GDM1 (cell line): ENCODE measurements around the gene EXOC1.
"Not testable (repeated sequence)": the region's sequence is repeated elsewhere in the genome, so short reads cannot be mapped to it uniquely, and the experiment has no call there.

Source experiments
- DNase-seq: peaks from one replicate; lab custom pipeline; 2025; lab: John Stamatoyannopoulos, UW

The EXOC1 gene

DNA sequence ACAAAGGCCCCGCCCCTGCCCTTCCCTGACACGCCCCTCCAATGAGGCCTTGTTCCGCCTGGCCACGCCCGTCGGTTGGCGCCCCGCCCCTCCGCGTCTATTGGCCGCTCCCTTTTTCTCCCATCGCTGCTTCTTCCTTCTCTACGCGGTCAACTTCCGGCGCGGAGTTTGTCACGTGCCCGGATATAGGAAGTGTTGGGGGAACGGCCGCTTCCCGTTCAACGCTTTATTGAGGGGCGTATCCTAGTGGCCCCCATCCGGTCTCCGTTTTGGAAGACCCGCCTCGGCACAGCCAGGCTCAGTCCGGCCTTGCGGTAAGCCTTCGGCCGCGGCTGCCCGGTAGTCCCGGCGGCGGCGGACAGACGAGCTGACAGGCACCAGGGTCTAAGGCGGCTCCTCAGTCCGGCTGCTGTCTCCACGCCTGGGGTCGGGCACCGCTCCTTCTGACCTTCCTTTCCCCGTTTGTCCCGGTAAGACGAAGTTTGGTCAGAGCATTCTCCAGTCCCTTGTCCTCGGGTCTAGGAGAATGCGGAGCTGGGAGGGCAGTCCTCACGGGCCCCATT, at the start of gene EXOC1:
Gene EXOC1, plus strand, starts transcription at position 165 of the 563 bp plus-strand sequence. CDS start 4,676 bp downstream, outside the sequence.
- DNase-seq: peak; percentile 93

GRCh38 chr4:55807556-55807955, 45.9 kb upstream of the EXOC1 start:
- DNase-seq: no peak

GRCh38 chr4:55808186-55808585, 45.3 kb upstream of the EXOC1 start:
- DNase-seq: no peak

DNA sequence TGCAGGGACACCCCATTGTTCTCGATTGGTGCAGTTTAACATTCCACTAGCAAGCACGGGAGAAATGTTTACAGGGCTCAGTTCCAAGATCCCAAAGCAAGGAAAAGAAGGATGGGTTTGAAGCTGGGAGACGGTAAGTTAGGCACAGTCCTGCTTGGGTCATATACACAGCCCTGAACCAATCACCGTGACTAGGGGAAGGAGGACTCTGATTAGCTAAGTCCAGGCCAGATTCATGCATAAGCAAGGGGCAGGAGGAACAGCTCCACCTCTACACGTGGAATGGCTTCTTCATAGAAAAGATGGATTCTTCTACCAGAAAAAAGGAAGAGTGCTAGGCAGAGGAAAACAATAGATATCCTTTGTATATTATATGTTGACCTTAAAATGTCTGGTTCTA, 44.8 kb upstream of the EXOC1 start:
- no peak for DNase-seq

- no peak for DNase-seq
Measured at GRCh38 chr4:55817691-55818090, 35.8 kb upstream of the EXOC1 start.

GRCh38 chr4:55819634-55820033, 33.8 kb upstream of the EXOC1 start, which contains the start of gene EXOC1L:
TSS of gene EXOC1L (plus strand) at chr4:55819790. CDS start at chr4:55820027, 237 bp downstream.
- DNase-seq: no peak

DNA sequence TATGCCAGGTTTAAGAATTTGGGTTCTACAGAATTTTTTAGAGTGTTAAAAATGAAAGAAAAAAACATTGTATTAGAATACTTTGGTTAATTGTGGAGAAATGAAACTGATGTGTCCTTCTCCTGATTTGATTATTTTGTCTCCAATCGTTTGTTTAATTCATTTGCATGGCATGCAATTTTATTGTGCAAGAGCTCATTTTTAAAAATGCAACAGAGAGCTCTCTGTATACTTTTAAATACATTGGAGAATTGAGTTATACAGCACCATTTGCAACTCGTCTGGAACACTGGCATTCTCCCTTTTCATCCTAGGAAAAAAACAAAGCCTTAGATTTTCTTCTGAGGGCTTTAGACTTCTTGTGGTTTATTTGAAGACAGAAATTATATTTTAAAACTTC, 33.2 kb upstream of the EXOC1 start:
- DNase-seq: no peak

DNA sequence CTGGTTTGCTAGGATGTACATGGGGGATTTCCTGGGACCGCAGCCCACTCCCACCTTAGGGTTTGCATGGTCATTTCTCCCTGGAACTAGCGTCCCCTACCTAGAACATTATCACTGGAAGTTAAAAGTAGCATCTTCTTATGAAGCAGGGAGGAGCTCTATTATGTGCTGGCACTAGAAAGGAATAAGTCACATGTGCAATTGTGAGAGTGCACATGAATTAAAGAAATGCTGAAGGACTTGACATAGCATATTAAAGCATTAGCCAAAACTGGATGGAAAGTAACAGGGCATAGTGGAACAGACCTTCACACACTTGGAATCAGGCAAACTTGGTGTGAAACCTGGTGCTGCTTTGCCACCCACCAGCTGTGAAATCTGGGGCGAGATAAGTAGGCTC, 31.1 kb upstream of the EXOC1 start:
- no peak for DNase-seq

DNA sequence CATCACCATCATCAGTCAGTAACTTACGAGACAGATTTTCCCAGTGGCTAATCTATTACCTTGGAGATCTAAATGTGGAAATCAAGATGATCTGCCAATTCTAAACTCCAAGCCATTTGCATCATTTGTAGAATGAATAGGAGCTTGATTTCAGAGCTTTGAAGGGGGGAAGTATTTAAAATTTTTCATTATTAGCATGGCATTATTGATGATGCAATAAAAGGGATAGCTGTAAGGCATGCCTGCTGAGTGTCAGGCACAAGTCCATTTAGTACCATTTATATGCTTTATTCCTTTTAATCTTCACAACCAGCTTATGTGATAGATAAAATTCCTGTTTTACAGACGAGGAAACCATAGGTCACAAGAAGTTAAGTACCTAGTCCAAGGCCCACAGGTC, 28.6 kb upstream of the EXOC1 start:
- DNase-seq: no peak

DNA sequence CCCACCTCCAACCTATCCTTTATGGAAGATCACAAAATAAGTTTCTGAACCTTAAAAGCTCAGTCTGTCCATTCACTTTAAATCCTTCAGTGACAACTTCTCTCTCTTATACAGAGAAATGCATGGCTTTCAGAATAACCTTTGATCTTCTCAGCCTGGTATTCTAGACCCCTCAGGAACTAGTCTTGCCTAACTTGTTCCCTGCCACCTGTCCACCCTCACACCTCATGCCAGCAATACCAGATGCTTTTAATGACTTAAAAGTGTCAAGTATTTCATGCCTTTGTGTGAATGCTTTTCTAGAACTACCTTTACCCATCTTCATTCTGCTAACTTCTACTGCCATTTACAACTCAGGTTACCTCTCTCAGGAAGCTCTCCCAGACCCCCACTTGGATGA, 26.5 kb upstream of the EXOC1 start:
- DNase-seq: no peak

- DNase-seq: no peak
Measured at GRCh38 chr4:55827582-55827981, 25.9 kb upstream of the EXOC1 start.

GRCh38 chr4:55830048-55830447, 23.4 kb upstream of the EXOC1 start:
- DNase-seq: no peak

DNA sequence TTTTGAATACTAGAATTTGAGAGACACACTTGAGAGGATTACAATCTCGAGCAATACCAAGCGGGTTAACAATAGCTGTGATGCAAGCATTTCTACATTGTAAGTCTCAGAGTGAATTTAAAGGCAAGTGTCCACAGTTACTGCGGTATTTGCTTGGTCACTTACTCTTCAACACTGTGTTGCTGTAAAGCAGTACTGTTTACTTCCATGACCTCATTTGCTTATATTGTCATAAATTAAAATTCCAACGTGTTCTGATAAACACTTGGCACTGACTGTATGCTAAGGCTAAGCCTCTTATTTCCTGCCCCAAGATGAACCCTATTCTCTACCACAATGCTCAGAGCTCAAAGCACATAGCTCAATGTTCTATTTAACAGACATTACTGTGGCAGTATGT, 22.7 kb upstream of the EXOC1 start:
- DNase-seq: no peak

- DNase-seq: no peak
Measured at GRCh38 chr4:55834086-55834795, 19.2 kb upstream of the EXOC1 start.

- DNase-seq: no peak
Measured at GRCh38 chr4:55837903-55838302, 15.5 kb upstream of the EXOC1 start.

GRCh38 chr4:55838356-55838755, 15.1 kb upstream of the EXOC1 start:
- DNase-seq: no peak

GRCh38 chr4:55838952-55839351, 14.5 kb upstream of the EXOC1 start:
- DNase-seq: no peak

DNA sequence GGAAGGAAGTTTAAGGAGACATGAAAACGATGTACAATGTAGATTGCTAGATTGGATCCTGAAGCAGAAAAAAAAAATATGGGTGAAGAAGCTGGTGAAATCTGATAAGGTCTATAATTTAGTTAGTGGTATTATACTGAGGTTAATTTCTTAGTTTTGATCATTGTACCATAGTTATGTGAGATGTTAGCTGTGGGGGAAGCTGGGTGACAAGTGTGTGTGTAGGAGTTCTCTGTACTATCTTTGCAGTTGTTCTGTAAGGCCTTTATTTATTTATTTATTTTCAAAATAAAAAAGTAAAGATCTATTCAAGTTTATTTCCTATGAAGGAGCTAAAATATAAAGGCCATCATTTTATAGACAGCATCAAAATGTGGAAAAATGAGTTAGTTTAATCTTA, 12.5 kb upstream of the EXOC1 start:
- no peak for DNase-seq

DNA sequence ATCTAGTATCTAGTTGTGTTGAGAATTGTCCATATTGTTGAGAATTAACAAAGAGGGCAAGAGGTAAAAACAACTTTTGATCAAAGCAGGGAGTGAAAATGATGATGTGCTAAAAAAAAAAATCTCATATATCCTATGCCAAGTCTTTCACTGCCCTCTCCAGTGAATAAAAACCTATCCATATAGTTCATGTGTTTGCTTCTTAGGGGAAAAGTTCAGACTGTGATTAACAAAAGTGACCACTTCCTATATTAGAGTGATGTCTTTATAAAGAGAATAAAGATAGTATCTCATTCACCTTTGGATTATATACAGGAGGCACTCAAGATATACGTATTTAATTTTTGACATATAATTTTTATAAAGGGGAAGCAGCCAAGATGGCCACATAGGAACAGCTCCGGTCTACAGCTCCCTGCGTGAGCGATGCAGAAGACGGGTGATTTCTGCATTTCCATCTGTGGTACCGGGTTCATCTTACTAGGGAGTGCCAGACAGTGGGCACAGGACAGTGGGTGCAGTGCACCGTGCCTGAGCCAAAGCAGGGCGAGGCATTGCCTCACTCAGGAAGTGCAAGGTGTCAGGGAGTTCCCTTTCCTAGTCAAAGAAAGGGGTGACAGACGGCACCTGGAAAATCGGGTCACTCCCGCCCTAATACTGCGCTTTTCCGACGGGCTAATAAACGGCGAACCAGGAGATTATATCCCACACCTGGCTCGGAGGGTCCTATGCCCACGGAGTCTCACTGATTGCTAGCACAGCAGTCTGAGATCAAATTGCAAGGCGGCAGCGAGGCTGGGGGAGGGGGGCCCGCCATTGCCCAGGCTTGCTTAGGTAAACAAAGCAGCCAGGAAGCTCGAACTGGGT, 11.8 kb upstream of the EXOC1 start:
- not testable (repeated sequence) for DNase-seq

DNA sequence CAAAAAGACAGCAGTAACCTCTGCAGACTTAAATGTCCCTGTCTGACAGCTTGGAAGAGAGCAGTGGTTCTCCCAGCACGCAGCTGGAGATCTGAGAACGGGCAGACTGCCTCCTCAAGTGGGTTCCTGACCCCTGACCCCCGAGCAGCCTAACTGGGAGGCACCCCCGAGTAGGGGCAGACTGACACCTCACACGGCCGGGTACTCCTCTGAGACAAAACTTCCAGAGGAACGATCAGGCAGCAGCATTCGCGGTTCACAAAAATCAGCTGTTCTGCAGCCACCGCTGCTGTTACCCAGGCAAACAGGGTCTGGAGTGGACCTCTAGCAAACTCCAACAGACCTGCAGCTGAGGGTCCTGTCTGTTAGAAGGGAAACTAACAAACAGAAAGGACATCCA, 11.1 kb upstream of the EXOC1 start:
- not testable (repeated sequence) for DNase-seq

GRCh38 chr4:55849724-55850123, 3.7 kb upstream of the EXOC1 start:
- DNase-seq: no peak

GRCh38 chr4:55851885-55852284, 1.6 kb upstream of the EXOC1 start:
- no peak for DNase-seq

GRCh38 chr4:55854129-55854528, 681 bp downstream of the EXOC1 start:
- no peak for DNase-seq
